Caco-2 (cell line): ENCODE measurements around the gene CASQ2. TPM values are rescaled to one million over a fixed set of nuclear protein-coding genes. Genes with fewer than 3 reads are reported as not detected.

Source experiments
- BruUV-seq: library from RNA; stranded (reverse); fragments of 400-500 nt; replicated peaks from 2 replicates; lab custom pipeline; 2021; lab: Mats Ljungman, UMichigan
- CTCF ChIA-PET: fragments of 300-600 bp; sonication (Branson Sonifier 250); formaldehyde crosslinking; loops from one replicate; lab custom pipeline; 2022; ENCODE audit warnings: antibody characterized with exemption; lab: Charles Lee
- POLR2A ChIA-PET: fragments of 300-600 bp; sonication (Branson Sonifier 250); formaldehyde crosslinking; loops from one replicate; lab custom pipeline; 2022; ENCODE audit warnings: antibody characterized with exemption; lab: Charles Lee
- DNase-seq, 2 experiments: peaks; one replicate each; pipeline versions ENCODE4 v3.0.0 to v3.0.0-alpha.2; 2020 to 2022
- H3K27me3 ChIP-seq: replicated peaks from 2 replicates; pipeline ENCODE4 v1.6.0; 2011; ENCODE audit warnings: low read length; ENCODE audit not compliant: control insufficient read depth, insufficient read depth
- H3K36me3 ChIP-seq: 2 replicates; pipeline ENCODE4 v1.5.1; 2011; ENCODE audit warnings: low read length; ENCODE audit not compliant: control insufficient read depth, insufficient read depth
- H3K4me1 ChIP-seq: fragments of 250-450 bp; sonication (Bioruptor Pico); 2 replicates; pipeline ENCODE4 v1.5.1; 2020; ENCODE audit warnings: mild to moderate bottlenecking
- H3K4me3 ChIP-seq: 2 replicates; pipeline ENCODE4 v1.5.1; 2011; ENCODE audit warnings: low read depth, mild to moderate bottlenecking, control low read depth, low read length
- H3K9me3 ChIP-seq: fragments of 250-450 bp; sonication (Bioruptor Pico); 2 replicates; pipeline ENCODE4 v1.5.1; 2020; ENCODE audit warnings: mild to moderate bottlenecking, moderate library complexity
- H3K27ac Mint-ChIP-seq: one replicate; pipeline ENCODE4 v1.8.0; 2022; ENCODE audit warnings: mixed read lengths; ENCODE audit not compliant: unreplicated experiment
- H3K27me3 Mint-ChIP-seq: one replicate; pipeline ENCODE4 v1.8.0; 2022; ENCODE audit warnings: mixed read lengths; ENCODE audit not compliant: insufficient read depth, unreplicated experiment
- H3K36me3 Mint-ChIP-seq: one replicate; pipeline ENCODE4 v1.8.0; 2022; ENCODE audit warnings: mild to moderate bottlenecking, mixed read lengths; ENCODE audit not compliant: insufficient read depth, unreplicated experiment
- H3K4me1 Mint-ChIP-seq: one replicate; pipeline ENCODE4 v1.8.0; 2022; ENCODE audit warnings: low read depth, mixed read lengths; ENCODE audit not compliant: unreplicated experiment
- H3K4me3 Mint-ChIP-seq: one replicate; pipeline ENCODE4 v1.8.0; 2022; ENCODE audit warnings: mild to moderate bottlenecking, moderate library complexity, mixed read lengths; ENCODE audit not compliant: unreplicated experiment
- H3K9me3 Mint-ChIP-seq: one replicate; pipeline ENCODE4 v1.8.0; 2022; ENCODE audit warnings: mixed read lengths; ENCODE audit not compliant: unreplicated experiment
- intact Hi-C: fragments of 100-400 bp; cut with micrococcal nuclease; formaldehyde crosslinking; loops from one replicate; pipeline ENCODE4 v1.10.0; 2022; ENCODE audit not compliant: unreplicated experiment
- total RNA-seq: library from RNA; stranded (reverse); gene quantifications from 2 replicates; pipeline ENCODE4 v1.2.3, GENCODE V29; 2022
- TF ChIP-seq, protein P1 (sequence below), 2 experiments: fragments of 200-600 bp in 1 of 2; IDR thresholded peaks; 1 replicate in 1 of 2; 2 replicates in 1 of 2; pipeline versions ENCODE4 v1.5.1 to v1.8.0; 2011 to 2022; ENCODE audit warnings: antibody characterized with exemption in 1 of 2, control low read depth in 1 of 2, inconsistent platforms in 1 of 2, low read depth in 1 of 2, low read length in 1 of 2, mild to moderate bottlenecking in 1 of 2, moderate library complexity in 1 of 2; ENCODE audit not compliant: insufficient read depth in 1 of 2, severe bottlenecking in 1 of 2, unreplicated experiment in 1 of 2

CASQ2 gene
- total RNA-seq, 1 experiment from 2014 or later = 0.18 TPM

GRCh38 chr1:115682792-115683191, 85.7 kb downstream of the CASQ2 start:
- TF ChIP-seq, protein P1, sequence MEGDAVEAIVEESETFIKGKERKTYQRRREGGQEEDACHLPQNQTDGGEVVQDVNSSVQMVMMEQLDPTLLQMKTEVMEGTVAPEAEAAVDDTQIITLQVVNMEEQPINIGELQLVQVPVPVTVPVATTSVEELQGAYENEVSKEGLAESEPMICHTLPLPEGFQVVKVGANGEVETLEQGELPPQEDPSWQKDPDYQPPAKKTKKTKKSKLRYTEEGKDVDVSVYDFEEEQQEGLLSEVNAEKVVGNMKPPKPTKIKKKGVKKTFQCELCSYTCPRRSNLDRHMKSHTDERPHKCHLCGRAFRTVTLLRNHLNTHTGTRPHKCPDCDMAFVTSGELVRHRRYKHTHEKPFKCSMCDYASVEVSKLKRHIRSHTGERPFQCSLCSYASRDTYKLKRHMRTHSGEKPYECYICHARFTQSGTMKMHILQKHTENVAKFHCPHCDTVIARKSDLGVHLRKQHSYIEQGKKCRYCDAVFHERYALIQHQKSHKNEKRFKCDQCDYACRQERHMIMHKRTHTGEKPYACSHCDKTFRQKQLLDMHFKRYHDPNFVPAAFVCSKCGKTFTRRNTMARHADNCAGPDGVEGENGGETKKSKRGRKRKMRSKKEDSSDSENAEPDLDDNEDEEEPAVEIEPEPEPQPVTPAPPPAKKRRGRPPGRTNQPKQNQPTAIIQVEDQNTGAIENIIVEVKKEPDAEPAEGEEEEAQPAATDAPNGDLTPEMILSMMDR (IDR thresholded peaks at IDR 0.05; ENCODE audit: insufficient read depth in 1 of 2, low read depth in 1 of 2, low read length in 1 of 2, severe bottlenecking in 1 of 2, unreplicated experiment in 1 of 2) = no peak
- ChIA-PET POLR2A (no interaction called here), CTCF (interaction anchor here (1.6 kb wide), 1 partner anchor 24 kb away, joined by 6 read pairs; no protein-coding TSS in a partner anchor)
- H3K27me3 ChIP-seq = no peaks in the 10 kb centered on the region
- no TSS peak for BruUV-seq
- H3K36me3 Mint-ChIP-seq = peaks cover 5% of the 10 kb centered on the region
- DNase-seq = no peak
- H3K4me1 ChIP-seq = no peaks in the 10 kb centered on the region
- H3K27me3 Mint-ChIP-seq = no peaks in the 10 kb centered on the region
- H3K4me3 Mint-ChIP-seq = no peak overlapping the region
- no peaks in the 10 kb centered on the region for H3K4me1 Mint-ChIP-seq
- H3K4me3 ChIP-seq = no peak overlapping the region
- H3K36me3 ChIP-seq = no peaks in the 10 kb centered on the region
- no peak overlapping the region for H3K27ac Mint-ChIP-seq
- H3K9me3 ChIP-seq = no peaks in the 10 kb centered on the region
- no peaks in the 10 kb centered on the region for H3K9me3 Mint-ChIP-seq
- intact Hi-C loops = no loop called here

- BruUV-seq = no TSS peak
- intact Hi-C loops = no loop called here
- POLR2A ChIA-PET = no interaction called here
- Mint-ChIP-seq H3K27me3 (no peaks in the 10 kb centered on the region), H3K4me3 (no peak overlapping the region), H3K9me3 (no peaks in the 10 kb centered on the region), H3K4me1 (no peaks in the 10 kb centered on the region), H3K36me3 (peaks cover 5% of the 10 kb centered on the region), H3K27ac (no peak overlapping the region)
- TF ChIP-seq, protein P1 (IDR thresholded peaks at IDR 0.05; ENCODE audit: insufficient read depth in 1 of 2, low read depth in 1 of 2, low read length in 1 of 2, severe bottlenecking in 1 of 2, unreplicated experiment in 1 of 2) = no peak
- Histone ChIP-seq H3K9me3 (no peaks in the 10 kb centered on the region), H3K4me1 (no peaks in the 10 kb centered on the region), H3K36me3 (no peaks in the 10 kb centered on the region), H3K4me3 (no peak overlapping the region), H3K27me3 (no peaks in the 10 kb centered on the region)
- CTCF ChIA-PET = interaction anchor here (0.6 kb wide), 1 partner anchor 39 kb away, joined by 4 read pairs; the partner anchor contains the start of gene VANGL1
- no peak for DNase-seq
Measured at GRCh38 chr1:115680730-115681111, 87.8 kb downstream of the CASQ2 start.

DNA sequence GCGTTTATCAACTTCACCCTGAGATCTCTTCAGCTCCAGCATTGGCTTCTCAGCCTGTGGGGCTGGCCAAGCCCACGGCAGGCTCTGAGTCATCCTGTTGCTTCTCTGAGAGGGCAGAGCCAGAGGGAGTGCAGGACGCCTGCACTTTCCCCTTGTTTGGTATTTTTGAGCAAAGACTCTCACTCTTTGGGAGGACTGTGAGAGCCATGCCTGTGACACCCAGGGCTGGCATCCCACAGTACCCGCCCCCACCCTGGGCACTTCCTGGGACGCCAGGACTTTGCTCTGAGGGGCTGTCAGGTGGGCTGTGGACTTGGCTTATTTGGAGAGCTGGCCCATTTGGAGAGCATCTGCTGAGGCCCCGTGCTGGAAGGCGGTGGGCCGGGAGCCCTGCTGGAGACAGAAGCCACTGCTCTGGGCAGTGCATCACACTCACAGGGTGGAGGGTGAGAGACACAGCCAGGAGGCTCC, 89.3 kb downstream of the CASQ2 start:
- ChIA-PET CTCF (no interaction called here), POLR2A (no interaction called here)
- Mint-ChIP-seq H3K4me3 (no peak overlapping the region), H3K36me3 (peaks cover 13% of the 10 kb centered on the region), H3K4me1 (no peaks in the 10 kb centered on the region), H3K27me3 (no peaks in the 10 kb centered on the region), H3K9me3 (no peaks in the 10 kb centered on the region), H3K27ac (no peak overlapping the region)
- H3K36me3 ChIP-seq = no peaks in the 10 kb centered on the region
- TF ChIP-seq, protein P1 (IDR thresholded peaks at IDR 0.05; ENCODE audit: insufficient read depth in 1 of 2, low read depth in 1 of 2, low read length in 1 of 2, severe bottlenecking in 1 of 2, unreplicated experiment in 1 of 2) = no peak
- H3K4me1 ChIP-seq = no peaks in the 10 kb centered on the region
- BruUV-seq = no TSS peak
- H3K27me3 ChIP-seq = no peaks in the 10 kb centered on the region
- intact Hi-C loops = no loop called here
- H3K4me3 ChIP-seq = no peak overlapping the region
- no peak for DNase-seq
- H3K9me3 ChIP-seq = no peaks in the 10 kb centered on the region
